ENCODE data around the gene UBL3.

- no peak for TF ChIP-seq CTCF (conservative IDR thresholded peaks at IDR 0.05)
- TF ChIP-seq EZH2 (IDR thresholded peaks at IDR 0.05; ENCODE audit: low read depth), result no peak
These were observed 14.9 kb downstream of the UBL3 start for GRCh38 chr13:29835280-29836061.

Measured in PC-9 (cell line).